Activated CD8-positive, alpha-beta memory T cell treated with anti-CD3 and anti-CD28 coated beads for 24 hours (primary cell): ENCODE results near the gene SLC9A9.
"Not testable (repeated sequence)": the region's sequence is repeated elsewhere in the genome, so short reads cannot be mapped to it uniquely, and the experiment has no call there.

Experiments
- DNase-seq: peaks from one replicate; pipeline ENCODE4 v3.0.0-alpha.2; 2020

The SLC9A9 gene

DNA sequence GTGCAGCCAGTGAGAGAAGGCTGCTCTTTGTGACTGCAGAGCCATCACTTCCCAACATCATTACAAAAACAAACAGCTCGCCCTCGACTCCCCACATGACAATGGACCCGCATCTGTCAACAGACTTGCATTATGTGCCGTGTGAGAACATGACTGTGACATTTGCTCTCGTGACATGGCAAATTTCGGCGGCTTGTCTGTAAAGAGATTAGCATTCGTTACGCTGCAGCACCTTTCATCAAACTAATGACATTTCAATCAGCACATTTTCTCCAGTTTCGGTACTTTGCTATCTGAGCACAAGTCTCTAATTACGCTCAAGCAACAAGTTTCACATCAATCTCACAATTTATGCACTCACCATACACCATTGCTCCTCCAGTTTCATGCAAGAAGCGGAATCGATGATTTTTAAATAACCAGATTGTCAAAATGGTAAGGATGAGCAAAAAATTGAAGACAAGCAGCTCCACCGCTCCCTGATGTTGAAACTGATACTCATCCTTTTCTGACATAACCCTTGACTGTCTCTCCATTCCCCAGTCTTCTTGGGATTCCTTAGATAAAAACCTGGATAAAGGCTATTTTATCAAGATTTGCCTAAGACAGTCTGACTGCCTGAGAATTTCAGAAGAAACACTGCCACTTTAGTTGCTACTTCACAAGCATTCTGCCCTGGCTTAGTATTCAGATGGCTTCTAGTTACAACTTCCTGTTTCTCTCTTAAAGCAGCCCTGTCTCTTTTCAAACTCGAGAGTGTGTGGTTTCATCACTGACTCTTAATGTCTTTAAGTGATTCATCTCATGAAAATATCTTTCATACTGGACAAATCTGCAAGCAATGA is at the start of gene SLC9A9:
Gene SLC9A9, minus strand, starts transcription at position 682 of the 845 bp plus-strand sequence. Its CDS starts 146 bp downstream, at position 536.
- peak; percentile 60 for DNase-seq

GRCh38 chr3:143897576-143898295 is 49.5 kb upstream of the SLC9A9 start:
- no peak for DNase-seq

GRCh38 chr3:143896486-143896885 is 48.2 kb upstream of the SLC9A9 start:
- DNase-seq = no peak

DNA sequence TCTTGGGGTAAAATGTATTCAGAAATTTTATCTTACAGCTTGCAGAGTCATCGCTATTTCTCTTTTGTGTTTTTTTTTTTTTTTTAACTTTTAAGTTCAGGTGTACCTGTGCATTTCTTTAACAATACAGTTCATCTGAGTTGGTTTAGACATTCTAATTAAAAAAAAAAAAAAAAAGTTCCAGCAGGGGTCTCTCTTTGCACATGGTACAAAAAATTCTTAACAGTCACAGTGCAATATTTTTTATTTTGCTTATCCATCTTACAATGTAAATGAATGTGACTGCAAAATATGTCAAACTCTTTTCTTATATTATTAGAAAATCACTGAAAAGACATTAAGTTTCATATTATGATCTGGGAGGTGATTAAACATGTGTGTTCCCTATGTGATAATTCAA is 47.5 kb upstream of the SLC9A9 start:
- DNase-seq = no peak

DNA sequence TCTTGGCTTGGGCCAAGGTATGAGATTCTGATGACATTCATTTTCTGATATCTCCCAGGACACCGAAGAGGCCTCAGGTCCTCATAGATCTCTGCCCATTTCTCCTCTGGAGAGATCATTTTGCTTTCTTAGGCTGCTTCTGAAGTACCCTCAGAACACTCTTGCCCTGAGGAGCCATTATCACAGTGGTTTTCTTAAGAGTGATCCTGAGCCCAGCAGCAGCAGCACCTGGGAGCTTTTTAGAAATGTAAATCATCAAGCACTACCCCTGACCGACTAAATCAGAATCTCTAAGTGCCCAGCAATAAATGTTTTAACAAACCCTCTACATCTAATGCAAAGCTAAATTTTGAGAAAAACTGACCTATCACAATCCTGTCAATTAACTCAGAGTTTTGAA is 40.6 kb upstream of the SLC9A9 start:
- DNase-seq = no peak

DNA sequence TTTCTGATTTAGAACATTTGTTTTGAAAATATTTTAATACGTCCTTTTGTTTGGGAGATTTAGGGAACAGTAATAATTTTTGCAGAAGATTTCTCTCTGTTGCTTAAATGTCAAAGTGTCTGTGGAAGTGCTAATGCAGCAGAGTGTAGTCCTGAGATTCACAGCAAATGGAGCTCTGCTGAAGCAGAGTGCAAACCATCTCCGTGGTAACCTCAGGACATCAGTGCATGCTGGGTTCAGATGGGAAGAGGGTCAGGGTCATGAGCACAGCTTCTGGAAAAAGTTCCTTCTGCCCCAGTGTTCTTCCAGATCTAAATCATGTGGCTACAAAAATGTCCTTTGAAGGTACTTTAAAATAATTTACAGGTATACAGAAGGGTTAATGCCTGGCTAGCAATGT is 39.9 kb upstream of the SLC9A9 start:
- no peak for DNase-seq

- DNase-seq = no peak
Measured at GRCh38 chr3:143885780-143886427, 37.6 kb upstream of the SLC9A9 start.

DNA sequence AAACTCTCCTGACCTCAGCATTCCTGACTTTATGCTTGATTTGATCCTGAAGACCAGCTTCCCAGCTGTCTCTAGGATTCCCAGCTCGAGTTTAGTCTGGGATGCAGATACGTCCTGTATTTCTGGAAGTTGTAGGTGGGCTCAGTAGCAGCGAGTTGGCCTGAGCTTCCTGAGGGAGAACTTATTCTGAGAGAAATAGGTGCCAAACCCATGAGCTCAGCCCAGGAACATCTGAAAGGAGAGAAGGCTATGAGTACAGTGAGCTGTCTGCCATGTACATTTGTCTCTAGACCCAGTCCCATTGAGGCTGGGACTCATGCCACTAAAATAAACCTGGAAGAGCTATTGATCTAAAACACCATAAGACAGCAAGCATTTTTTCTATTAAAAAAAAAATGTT is 36.6 kb upstream of the SLC9A9 start:
- no peak for DNase-seq

DNA sequence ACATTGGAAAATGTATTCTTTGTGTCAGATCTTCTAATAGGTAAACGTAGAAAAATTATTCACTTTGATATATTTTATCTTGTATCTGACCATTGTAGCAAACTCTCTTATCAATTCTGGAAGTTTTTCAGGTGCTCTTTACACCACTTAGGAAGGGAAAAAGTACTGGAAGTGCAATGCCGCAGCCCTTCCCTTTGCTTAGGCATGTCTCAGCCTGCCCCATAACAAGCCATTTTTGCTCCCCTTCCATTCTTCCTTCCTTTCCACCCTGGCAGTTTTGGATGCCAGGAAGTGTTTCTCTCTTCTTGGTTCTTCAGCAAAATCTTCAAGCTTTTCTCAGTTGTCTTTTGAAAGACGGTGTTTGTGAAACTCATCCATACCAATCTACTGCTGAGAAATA is 34.9 kb upstream of the SLC9A9 start:
- DNase-seq = no peak

- DNase-seq = no peak
Measured at GRCh38 chr3:143881095-143881494, 32.8 kb upstream of the SLC9A9 start.

DNA sequence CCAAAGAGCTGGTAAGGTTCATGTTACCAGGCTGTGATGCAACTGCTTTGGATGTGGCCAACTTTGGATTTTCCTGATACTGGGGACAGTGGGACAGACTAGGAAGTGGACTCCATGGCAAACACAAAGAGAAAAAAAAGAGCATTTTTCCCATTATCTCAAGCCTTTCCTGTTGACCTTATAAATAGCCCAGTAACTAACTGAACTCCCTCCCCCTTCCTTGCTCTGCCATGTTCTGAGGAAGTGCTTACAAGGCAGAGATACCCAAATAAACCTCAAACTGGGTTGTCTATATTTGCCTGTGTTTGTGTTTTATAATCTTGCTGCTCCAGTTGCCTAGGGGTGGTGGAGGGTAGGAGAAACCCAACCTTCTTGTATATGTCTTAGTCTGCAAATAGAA is 27.3 kb upstream of the SLC9A9 start:
- no peak for DNase-seq

DNA sequence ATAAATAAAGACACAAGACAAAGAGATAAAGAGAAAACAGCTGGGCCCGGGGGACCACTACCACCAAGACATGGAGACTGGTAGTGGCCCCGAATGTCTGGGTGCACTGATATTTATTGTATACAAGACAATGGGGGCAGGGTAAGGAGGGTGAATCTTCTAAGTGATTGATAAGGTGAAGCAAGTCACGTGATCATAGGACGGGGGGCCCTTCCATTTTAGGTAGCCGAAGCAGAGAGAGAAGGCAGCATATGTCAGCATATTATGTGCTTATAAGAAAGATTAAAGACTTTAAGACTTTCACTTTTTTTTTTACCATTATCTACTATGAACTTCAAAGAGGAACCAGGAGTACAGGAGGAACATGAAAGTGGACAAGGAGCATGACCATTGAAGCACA is 25.3 kb upstream of the SLC9A9 start:
- DNase-seq = not testable (repeated sequence)

- no peak for DNase-seq
Measured at GRCh38 chr3:143865302-143865701, 17.0 kb upstream of the SLC9A9 start.

DNA sequence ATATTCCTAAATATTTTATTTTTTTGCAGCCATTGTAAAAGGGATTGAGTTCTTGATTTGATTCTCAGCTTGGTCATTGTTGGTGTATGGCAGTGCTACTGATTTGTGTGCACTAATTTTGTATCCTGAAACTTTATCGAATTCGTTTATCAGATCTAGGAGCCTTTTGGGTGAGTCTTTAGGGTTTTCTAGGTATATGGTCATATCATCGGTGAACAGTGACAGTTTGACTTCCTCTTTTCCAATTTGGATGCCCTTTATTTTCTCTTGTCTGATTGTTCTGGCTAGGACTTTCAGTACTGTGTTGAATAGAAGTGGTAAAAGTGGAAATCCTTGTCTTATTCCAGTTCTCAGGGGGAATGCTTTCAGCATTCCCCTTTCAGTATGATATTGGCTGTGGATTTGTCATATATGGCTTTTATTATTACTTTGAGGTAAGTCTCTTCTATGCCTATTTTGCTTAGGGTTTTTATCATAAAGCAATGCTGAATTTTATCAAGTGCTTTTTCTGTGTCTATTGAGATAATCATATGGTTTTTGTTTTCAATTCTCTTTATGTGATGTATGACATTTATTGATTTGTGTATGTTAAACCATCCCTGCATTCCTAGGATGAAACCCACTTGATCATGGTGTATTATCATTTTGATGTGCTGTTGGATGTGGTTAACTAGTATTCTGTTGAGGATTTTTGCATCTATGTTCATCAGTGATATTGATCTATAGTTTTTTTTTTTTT is 11.4 kb upstream of the SLC9A9 start:
- DNase-seq = no peak

DNA sequence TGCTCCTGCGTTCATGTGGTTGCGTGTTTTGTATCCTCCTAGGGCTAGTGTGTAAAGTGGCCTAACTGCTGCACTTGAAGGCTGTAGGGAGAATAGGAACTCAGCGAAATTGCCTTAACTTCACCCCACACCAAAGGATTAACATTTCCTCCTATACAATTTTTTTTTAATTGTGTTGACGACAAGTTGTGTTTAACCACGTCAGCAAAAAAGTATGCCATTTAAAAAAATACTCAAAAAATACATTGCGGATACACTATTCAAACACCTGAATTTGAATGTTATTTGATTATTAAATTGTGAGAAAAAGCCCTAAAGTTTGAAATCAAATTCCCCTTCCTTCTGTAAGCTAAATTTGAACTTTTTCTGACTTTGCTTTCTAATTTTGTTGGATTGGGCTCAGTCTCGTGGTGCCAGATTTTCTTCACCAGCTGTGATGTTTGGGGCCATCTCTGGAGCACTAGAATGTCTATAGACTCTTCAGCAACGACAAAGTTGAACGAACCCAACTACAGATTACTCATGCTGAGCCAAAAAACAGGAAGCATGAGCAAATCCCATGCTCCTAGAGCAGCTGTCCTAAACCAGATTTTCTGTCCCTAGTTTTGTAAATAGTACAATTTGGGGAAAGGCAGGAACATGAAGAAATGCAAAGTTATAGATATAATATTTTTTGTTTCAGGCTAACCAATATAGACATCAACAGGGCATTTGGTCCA is 8.1 kb upstream of the SLC9A9 start:
- no peak for DNase-seq

- no peak for DNase-seq
Measured at GRCh38 chr3:143855183-143855582, 6.9 kb upstream of the SLC9A9 start.

DNA sequence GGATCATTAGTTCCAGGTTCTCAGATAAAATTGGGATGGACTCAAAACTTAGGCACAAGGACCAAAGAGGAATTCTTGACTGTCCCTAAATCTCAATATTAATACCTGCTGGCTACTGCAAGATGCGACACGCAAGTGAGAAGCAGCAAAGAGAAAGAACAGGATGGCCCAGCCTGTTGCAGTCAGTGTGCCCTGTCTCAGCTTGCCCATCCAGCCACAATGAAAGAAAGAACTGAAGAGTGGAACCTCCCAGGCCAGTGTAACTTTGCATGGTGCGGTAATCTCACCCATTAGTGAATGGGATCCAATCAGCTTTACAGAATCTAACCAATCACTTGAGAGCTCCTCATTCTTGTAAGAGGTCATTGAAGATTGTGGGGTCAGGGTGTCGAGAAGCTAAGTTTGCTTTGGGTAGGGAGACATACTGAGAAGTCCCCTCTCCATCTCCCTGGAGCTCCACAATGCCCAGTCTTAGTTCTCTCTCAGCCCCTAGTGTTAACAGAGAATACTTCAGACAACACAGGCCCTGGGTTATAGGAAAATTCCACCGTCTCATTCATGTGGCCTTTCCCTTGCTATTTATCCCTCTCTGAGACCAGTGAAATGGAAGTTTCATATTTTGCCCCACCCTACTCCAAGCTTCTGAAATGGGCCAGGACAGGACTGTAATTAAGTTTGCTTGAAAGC is 3.2 kb upstream of the SLC9A9 start:
- DNase-seq = no peak

DNA sequence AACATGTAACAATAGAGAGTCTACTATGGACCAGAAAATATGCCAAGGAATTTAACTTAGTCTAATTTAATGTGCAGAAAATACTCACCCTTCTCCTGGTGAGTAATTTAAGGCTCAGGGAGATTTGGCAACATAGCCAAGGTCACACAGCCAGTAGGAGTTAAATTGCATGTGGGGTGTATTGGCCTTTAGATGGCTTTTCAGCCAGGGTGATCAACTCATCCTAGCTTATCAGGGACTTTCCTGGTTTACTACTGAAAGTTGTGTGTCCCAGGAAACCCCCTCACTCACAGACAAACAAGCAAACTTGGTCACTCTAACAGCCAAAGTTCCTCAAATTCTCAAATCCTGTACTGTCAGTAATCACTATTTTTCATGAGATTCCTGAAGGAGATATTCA is 2.6 kb upstream of the SLC9A9 start:
- no peak for DNase-seq

- DNase-seq = no peak
Measured at GRCh38 chr3:143849854-143850549, 1.7 kb upstream of the SLC9A9 start.

- DNase-seq = no peak
Measured at GRCh38 chr3:143848704-143849103, 436 bp upstream of the SLC9A9 start.

GRCh38 chr3:143843587-143843986 is 4.7 kb downstream of the SLC9A9 start:
- DNase-seq = no peak
